Measurements from ENCODE around the gene NKX1-1.

- no peak for TF ChIP-seq HDAC2 (IDR thresholded peaks at IDR 0.05)
- TF ChIP-seq SMC3 (IDR thresholded peaks at IDR 0.05): no peak
- no peak for TF ChIP-seq MAX (IDR thresholded peaks at IDR 0.05)
Observed at GRCh38 chr4:1369091-1369450, 37.2 kb downstream of the NKX1-1 start.
